HG03064 (cell line): Measurements from ENCODE around the gene HAND2.

Experiments used
- ATAC-seq: cut with Tn5 transposase; IDR thresholded peaks from one replicate; pipeline ENCODE4 v1.9.1; 2021; ENCODE audit warnings: low read depth; ENCODE audit not compliant: unreplicated experiment

HAND2 gene

GRCh38 chr4:173529477-173530325 is at the start of gene HAND2:
TSS of gene HAND2 (minus strand) at chr4:173530229. CDS start at chr4:173529289, 940 bp downstream.
- ATAC-seq = no peak

- ATAC-seq = no peak
These were observed 48.9 kb upstream of the HAND2 start for GRCh38 chr4:173578956-173579355.

DNA sequence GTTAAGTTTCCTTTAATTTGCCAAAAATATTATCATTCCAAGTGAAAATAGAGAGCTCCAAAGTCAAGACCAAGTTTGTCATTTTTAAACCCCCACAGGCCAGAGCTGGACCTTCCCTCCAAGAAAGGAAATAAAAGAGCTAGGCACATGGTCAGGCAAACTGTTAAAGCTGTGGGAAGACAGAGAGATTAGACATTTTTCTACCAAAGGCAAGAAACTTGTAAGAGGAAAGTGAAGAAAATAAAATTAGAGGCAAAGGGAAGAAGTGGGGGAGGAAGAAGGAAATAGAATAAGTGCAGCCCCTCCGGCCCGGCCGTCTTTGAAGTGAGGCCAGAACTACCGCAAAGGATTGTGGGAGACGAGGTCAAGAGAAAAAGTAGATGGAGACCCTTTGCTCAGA is 47.9 kb upstream of the HAND2 start:
- ATAC-seq = no peak

- ATAC-seq = no peak
These were observed 45.6 kb upstream of the HAND2 start for GRCh38 chr4:173575482-173576152.

- no peak for ATAC-seq
These were observed 43.7 kb upstream of the HAND2 start for GRCh38 chr4:173573725-173574124.

- ATAC-seq = no peak
These were observed 43.3 kb upstream of the HAND2 start for GRCh38 chr4:173573286-173573685.

DNA sequence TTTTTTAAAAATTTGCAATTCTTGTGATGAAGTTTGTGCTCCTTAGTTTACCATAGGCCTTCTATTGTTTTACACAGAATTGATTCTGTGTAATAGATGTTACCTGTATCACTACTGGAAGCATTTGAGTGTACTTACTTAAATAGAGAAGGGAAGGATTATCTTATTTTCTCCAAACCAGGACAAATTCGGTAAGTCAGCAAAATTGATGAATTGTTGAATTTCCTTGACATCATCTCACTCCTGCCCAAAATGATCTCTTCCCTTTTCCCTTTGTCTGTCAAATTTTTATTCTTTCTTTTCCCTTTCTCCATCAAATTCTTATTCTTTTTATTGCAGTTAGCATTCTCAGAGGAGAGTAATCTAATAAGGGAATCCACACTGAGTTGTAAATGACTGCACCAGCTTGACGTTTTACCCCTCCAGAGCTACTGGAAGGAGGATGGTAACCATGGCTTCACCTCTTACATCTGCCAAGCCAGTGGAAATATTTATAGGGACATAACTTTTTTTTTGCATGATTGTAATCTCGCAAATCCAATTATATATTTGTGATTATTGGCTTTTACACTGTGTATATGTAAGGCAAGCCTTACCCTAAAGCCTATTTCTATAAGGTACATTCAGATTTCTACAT is 42.6 kb upstream of the HAND2 start:
- no peak for ATAC-seq

DNA sequence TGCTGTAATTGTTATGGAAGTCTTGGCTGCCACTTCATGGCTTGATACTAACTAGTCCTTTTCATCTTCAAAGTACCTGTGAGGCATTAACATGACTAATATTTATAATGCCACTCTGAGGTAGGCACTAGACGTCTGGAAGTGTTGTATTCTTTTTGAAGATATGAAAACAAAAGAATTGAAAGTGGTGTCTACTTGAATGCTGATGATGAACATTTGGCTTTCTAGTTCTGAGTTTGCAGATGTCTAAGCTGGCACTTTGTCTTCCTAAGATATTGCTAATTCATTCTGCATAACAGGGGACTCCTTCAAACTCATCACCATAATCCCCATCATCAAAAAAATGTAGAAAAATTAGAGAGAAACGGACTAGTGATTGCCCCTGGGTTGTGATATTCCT is 41.6 kb upstream of the HAND2 start:
- ATAC-seq = no peak

- no peak for ATAC-seq
These were observed 35.3 kb upstream of the HAND2 start for GRCh38 chr4:173565281-173565680.

DNA sequence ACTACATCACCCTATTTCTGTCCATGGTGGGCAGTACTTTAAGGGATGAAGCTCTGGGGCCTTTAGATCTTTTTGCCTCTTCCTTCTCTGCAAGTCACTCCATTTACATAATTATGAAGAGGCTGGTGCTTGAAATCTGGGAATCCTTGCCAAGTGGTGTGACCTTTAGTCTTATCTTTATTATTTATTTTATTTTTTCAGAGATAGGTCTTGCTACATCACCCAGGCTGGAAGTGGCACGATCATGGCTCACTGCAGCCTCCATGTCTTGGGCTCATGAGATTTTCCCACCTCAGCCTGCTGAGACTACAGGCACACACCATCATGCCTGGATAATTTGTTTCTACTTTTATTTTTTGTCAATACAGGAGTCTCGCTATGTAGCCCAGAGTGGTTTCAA is 34.4 kb upstream of the HAND2 start:
- ATAC-seq = no peak

DNA sequence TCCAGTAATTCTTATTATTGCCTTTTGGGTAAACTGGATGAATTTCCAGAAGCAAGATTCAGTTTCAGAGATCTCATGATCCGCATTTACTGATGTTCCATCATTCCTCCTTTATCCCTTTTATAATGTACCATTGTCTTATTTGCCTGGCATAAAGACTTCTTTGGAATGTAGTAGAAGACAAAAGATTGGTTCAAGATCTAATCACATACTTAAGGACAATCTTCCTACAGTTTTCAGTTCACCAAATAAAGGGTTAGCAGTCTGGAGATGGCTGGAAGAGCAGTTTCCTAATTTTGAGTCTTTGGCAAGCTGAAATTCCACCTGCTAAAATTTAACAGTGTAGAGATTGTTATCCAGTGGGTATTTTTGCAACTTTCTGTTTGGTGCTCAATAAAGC is 30.9 kb upstream of the HAND2 start:
- ATAC-seq = no peak

DNA sequence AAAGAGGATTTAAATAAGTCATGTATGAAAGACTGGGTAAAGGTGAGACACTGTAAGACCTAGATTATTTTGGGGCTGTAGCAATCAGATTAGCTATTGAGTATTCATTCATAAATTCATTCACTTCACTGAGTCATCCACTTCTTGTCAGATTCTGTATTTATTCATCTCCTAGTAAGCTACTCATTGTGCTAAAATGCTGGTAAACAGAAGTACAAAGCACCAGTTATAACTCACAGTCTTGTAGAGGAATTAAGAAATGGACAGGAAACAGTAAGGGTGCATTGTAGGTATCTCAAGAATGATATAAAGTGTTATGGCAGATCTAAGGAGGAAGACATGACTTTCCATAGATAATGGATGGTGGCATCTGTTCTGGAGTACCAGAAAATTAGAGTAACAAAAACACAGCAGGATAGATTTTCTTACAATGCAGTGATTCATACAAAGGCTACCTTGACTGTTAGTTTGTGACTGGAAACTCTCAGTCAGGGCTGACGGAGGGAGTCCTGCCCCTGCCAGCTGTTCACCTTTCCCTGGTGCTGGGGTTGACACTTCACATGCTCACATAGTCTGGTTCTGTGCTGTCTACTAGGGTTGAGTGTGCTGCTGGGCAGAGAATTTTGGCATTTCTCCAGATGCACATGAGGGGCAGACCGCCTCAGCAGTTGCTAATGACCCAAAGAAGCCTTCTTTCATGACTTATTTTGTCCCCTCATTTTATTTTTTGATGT is 26.5 kb upstream of the HAND2 start:
- no peak for ATAC-seq

GRCh38 chr4:173547889-173548288 is 17.9 kb upstream of the HAND2 start:
- ATAC-seq = no peak

- no peak for ATAC-seq
These were observed 16.7 kb upstream of the HAND2 start for GRCh38 chr4:173546776-173547175.

- ATAC-seq = no peak
These were observed 15.4 kb upstream of the HAND2 start for GRCh38 chr4:173545440-173545839.

DNA sequence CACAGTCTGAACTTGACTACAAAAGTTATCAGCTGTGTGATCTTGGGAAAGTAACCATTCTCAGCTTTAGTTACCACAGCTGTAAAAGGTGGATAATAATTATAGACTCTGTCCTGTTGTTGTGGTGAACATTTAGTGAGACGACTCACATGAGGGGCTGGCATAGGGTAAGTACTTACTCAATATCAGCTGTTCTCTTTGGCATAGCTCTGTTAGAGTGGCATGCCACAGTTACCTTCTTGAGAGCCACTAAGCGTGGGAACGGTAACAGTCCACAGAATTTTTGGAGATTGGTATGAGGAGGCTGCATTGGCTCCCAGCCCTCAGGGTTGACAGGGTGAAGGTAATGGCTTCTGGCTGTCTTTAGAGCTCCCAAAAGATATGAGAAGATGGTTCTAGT is 13.2 kb upstream of the HAND2 start:
- no peak for ATAC-seq

DNA sequence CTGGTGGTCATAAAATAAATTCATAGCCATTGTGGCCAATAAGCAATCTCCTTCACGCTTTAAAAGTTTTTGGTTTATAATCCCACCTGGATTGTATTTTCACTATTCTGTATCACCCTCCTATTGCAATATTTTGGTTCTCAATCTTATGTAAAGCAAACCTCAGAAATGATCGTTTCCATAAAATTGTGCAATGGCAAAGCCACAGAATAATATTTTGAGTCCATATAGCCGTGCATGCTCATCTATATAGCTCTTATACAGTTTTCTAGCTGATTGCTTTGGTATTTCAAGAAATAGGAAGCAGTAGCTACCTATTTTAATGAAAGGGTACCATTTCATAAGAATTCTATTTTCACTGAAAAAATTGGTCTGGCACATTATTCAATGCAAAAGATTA is 10.0 kb upstream of the HAND2 start:
- ATAC-seq = no peak

DNA sequence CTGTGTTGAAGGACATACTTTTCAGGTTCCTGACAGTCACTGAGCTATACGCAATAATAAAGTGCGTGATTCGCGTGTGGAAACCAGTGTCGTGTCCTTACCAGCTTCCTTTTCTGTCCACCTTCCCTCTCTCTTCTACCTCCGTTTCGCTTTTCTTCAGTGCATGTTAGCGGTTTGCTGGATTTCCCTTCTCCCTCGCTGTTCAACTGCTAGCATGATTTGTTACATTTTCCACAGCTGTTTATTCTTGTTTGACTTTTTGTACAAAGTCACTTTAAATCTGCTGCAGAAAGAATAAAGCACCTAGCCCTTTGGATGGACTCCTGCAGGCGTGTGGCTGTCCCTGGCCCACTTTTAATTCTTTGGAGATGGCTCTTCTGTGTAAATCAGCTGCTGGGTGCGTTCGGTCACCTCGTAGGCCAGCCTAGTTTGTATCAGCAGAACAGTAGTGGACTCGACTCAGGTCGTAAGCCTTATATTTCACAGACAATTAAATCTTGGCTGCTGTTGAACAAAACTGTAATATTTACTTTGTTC is 8.9 kb upstream of the HAND2 start:
- ATAC-seq = no peak

DNA sequence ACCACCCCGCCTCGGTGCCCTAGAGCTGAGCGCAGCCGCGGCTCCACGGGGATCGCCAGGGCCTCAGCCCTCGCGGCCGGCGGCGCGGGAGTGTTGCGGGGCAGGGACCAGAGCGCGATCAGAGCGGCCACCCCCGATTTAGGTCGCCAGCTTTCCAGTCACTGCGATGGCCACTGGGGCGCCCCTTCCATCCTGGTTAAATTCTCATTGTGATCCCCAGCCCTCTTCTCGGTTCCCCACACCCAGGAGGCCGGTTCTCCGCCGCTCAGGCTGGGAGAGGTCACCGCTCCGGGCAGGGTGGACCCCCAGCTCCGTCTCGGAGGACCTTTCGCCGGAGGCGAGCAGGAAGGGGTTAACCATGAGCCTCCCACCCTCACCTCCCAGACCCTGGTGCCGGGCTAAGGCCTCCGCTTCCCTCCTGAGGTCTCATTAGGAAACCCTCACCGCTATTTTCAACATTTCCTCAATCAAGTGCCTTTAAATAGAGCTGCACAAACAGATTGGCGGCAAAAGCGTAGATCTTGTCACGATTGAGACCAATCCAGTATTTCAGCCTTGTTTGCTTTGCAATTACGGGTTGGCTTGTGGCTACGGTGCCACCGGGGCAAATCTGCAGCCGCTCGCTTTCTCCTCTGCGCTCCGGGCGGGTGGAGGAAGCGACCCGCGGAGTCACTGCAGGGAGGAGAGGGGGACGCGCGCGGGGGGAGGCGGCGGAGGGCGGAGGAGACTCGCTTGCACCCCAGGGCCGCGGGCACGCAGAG is 8.3 kb upstream of the HAND2 start:
- no peak for ATAC-seq

DNA sequence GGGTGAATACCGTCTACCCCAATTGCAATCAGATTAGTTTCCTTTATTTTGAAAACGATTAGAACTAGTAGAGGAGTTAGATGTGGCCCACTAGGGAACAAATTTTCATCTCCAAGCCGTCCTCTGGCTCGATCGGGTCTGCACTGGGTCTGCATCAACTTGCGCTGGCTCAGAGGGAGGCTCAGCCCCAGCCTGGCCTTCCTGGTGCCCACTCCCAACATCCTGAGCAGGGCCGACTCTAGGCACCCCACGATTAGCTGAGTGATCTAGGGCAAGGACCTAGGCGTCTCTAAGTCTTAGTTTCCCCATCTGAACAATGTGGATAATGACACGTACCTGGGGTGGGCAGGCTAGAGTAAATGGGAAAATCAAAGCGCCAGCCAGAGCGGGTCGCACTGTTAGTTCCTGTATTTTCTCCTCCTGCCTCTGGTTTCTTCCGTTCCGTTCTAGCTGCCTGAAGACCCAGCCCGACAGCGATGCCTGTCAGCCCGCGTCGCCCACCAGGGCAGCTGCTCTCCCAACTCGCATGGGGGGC is 7.7 kb upstream of the HAND2 start:
- ATAC-seq = no peak
